ENCODE measurements around the gene SENP8.

- TF ChIP-seq POLR2A (IDR thresholded peaks at IDR 0.05; ENCODE audit: low read depth, low read length) (no peak), TAF1 (IDR thresholded peaks at IDR 0.05; ENCODE audit: borderline replicate concordance, low read depth, low read length) (no peak), POLR2AphosphoS5 (IDR thresholded peaks at IDR 0.05; ENCODE audit: low read depth, low read length) (no peak)
Observed at GRCh38 chr15:72074335-72075060, 43.7 kb upstream of the SENP8 start.
